Breast epithelium (tissue), 4 donors: Measurements from ENCODE around the gene SMARCAD1. TPM values are rescaled to one million over a fixed set of nuclear protein-coding genes. Genes with fewer than 3 reads are reported as not detected.

Source experiments
- DNase-seq, 2 donors: peaks; one replicate each; pipeline ENCODE4 v3.0.0-alpha.2; 2019; ENCODE audit warnings: low spot score in 2 of 2
- H3K27ac ChIP-seq, 2 donors: fragments of 200-600 bp; sonication (generic) in 1 of 2; one replicate each; pipeline ENCODE4 v1.5.1; 2016 to 2019; ENCODE audit warnings: mild to moderate bottlenecking in 1 of 2
- H3K27me3 ChIP-seq, 2 donors: fragments of 200-600 bp; sonication (generic) in 1 of 2; one replicate each; pipeline versions ENCODE4 v1.5.1 to v1.6.0; 2017 to 2019; ENCODE audit warnings: control low read depth in 1 of 2, mild to moderate bottlenecking in 1 of 2
- H3K36me3 ChIP-seq: fragments of 200-600 bp; one replicate; pipeline ENCODE4 v1.5.1; 2019
- H3K4me1 ChIP-seq, 2 donors: fragments of 200-600 bp; sonication (generic); one replicate each; pipeline ENCODE4 v1.5.1; 2016 to 2019; ENCODE audit warnings: control low read depth in 1 of 2
- H3K4me3 ChIP-seq, 3 donors: fragments of 200-600 bp; sonication (generic); 1 replicate in 2 of 3; 2 replicates in 1 of 3; pipeline ENCODE4 v1.5.1; 2016 to 2019; ENCODE audit warnings: mild to moderate bottlenecking in 3 of 3, moderate library complexity in 2 of 3
- H3K9me3 ChIP-seq, 2 donors: fragments of 200-600 bp; sonication (generic) in 1 of 2; one replicate each; pipeline ENCODE4 v1.5.1; 2016 to 2019; ENCODE audit warnings: control low read depth in 1 of 2
- POLR2A ChIP-seq: fragments of 450-650 bp; IDR thresholded peaks from one replicate; pipeline ENCODE4 v1.6.1; 2016; ENCODE audit warnings: antibody characterized with exemption, mild to moderate bottlenecking, moderate library complexity
- POLR2AphosphoS5 ChIP-seq, 3 donors: sonication (generic); formaldehyde crosslinking; IDR thresholded peaks; one replicate each; pipeline ENCODE4 v1.6.1; 2017; ENCODE audit warnings: antibody characterized with exemption in 3 of 3
- intact Hi-C: fragments of 100-400 bp; cut with DNase I; formaldehyde crosslinking; loops from one replicate; pipeline ENCODE4 v1.15.1; 2023; ENCODE audit warnings: low total_unique reads
- total RNA-seq, 3 donors: library from RNA; depleted of rRNA; stranded (reverse); fragments of >200 nt; gene quantifications; one replicate each; pipeline ENCODE4 v1.1.0, GENCODE V29; 2016
- TF ChIP-seq, protein P1 (sequence below), 3 donors: fragments of 450-650 bp; IDR thresholded peaks; one replicate each; pipeline ENCODE4 v1.5.1; 2016 to 2017; ENCODE audit warnings: antibody characterized with exemption in 3 of 3, mild to moderate bottlenecking in 3 of 3, moderate library complexity in 3 of 3

Gene SMARCAD1
- total RNA-seq, 3 donors from 2014 or later, result 18.4 to 41.4 (median 32.1) TPM

DNA sequence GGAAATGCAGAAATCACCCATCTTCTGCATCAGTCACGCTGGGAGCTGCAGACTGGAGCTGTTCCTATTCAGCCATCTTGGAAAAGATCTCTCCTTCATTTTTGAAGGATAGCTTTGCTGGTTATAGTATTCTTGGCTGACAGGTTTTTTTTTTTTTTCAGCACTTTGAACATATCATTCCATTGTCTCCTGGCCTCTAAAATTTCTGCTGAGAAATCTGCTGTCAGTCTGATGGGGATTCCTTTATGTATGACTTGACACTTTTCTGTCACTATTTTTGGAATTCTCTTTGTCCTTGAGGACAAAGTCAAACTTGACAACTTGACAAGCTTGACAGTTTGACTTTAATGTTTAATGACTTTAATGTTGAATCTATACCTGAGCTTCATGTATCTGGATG, 118.2 kb downstream of the SMARCAD1 start:
- no peak for TF ChIP-seq POLR2AphosphoS5 (IDR thresholded peaks at IDR 0.05)
- TF ChIP-seq, protein P1, sequence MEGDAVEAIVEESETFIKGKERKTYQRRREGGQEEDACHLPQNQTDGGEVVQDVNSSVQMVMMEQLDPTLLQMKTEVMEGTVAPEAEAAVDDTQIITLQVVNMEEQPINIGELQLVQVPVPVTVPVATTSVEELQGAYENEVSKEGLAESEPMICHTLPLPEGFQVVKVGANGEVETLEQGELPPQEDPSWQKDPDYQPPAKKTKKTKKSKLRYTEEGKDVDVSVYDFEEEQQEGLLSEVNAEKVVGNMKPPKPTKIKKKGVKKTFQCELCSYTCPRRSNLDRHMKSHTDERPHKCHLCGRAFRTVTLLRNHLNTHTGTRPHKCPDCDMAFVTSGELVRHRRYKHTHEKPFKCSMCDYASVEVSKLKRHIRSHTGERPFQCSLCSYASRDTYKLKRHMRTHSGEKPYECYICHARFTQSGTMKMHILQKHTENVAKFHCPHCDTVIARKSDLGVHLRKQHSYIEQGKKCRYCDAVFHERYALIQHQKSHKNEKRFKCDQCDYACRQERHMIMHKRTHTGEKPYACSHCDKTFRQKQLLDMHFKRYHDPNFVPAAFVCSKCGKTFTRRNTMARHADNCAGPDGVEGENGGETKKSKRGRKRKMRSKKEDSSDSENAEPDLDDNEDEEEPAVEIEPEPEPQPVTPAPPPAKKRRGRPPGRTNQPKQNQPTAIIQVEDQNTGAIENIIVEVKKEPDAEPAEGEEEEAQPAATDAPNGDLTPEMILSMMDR (IDR thresholded peaks at IDR 0.05), result no peak
- intact Hi-C loops, result no loop called here
- no peak overlapping the region for H3K27ac ChIP-seq

DNA sequence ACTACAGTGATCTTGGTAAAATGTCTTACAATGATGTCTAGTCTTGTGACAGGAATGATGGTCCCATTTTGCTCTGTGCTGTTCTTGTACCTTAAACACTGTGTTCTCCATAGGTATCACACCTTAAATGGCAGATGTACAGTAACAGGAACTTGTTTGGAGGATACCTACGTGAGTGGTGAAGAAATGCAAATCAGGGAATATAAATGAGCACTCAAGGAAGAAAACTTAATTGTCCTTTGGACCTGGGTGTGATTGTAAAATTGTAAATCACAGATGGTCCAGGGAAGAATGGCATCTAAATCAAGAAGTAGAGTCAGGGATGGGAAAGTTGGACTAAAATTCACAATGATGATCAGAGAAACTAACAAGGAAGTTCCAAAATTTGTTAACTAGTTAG, 122.3 kb downstream of the SMARCAD1 start:
- no peaks in the 10 kb centered on the region for H3K27me3 ChIP-seq
- H3K27ac ChIP-seq, result no peak overlapping the region
- intact Hi-C loops, result no loop called here
- DNase-seq, result no peak
- H3K4me3 ChIP-seq, result no peak overlapping the region
- peaks cover 20 to 24% of the 10 kb centered on the region in 2 donors for H3K9me3 ChIP-seq
- no peak for TF ChIP-seq POLR2AphosphoS5 (IDR thresholded peaks at IDR 0.05)
- TF ChIP-seq, protein P1 (IDR thresholded peaks at IDR 0.05), result no peak
- no peak for TF ChIP-seq POLR2A
- H3K4me1 ChIP-seq, result no peaks in the 10 kb centered on the region
- H3K36me3 ChIP-seq, result no peaks in the 10 kb centered on the region

More for the DNA sequence above, 118.2 kb downstream of the SMARCAD1 start:
- Histone ChIP-seq H3K4me1 (no peaks in the 10 kb centered on the region), H3K36me3 (no peaks in the 10 kb centered on the region), H3K9me3 (peaks cover 20 to 27% of the 10 kb centered on the region in 2 donors), H3K4me3 (no peak overlapping the region), H3K27me3 (no peaks in the 10 kb centered on the region)
- no peak for DNase-seq

DNA sequence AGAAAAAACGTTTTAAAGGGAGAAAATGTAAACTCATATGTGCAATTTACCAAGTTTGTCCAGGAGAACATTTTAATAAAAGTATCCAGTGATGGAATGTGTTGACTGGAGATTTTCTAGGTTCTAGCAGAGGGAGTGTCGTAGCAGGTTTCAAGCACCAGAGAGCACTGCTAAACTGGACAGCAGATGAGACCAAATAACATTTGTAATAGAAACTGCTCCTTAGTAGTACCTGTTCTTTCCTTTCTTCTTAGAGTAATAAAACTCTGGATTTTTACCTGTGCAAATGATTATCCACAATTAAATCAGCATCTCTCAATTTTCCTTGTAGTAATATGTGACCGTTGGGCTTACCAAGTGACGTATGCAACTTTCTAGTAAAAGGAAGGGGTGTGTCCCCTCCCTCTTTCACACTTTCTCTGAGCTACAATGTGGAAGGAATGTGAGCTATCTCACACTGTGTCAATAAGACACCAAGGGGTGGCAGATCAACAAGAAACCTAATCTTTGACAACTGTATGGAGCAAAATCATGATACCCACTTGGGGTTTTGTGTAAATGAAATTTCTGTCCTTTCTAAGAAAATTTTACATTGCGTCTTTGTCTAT, 125.4 kb downstream of the SMARCAD1 start:
- no peaks in the 10 kb centered on the region for H3K9me3 ChIP-seq
- no peak overlapping the region for H3K4me3 ChIP-seq
- H3K27ac ChIP-seq, result no peak overlapping the region
- no peaks in the 10 kb centered on the region for H3K4me1 ChIP-seq
- DNase-seq, result no peak
- H3K36me3 ChIP-seq, result no peaks in the 10 kb centered on the region
- intact Hi-C loops, result no loop called here
- no peaks in the 10 kb centered on the region for H3K27me3 ChIP-seq
- TF ChIP-seq POLR2A (no peak), POLR2AphosphoS5 (IDR thresholded peaks at IDR 0.05) (no peak)
- TF ChIP-seq, protein P1 (IDR thresholded peaks at IDR 0.05), result no peak

DNA sequence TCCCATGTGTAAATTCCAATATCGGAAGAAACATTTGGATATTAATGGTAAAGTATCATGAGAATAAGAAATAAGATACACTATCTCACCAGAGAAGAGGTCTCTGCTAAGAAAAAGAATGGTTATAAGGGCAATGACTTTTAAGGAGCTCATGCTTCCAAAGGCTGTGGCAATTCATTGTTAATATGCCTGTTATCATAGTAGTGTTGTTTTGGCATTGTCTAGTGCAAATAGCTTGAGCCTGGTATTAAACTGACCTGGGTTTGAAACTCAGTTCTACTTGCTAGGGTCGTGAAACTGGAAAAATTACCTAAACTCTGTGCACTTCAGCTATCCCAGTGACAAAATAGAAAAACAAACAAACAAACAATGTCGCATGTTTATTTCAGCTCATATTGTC, 126.2 kb downstream of the SMARCAD1 start:
- no peak for DNase-seq
- H3K27ac ChIP-seq, result no peak overlapping the region
- intact Hi-C loops, result no loop called here
- no peak overlapping the region for H3K4me3 ChIP-seq
- H3K27me3 ChIP-seq, result no peaks in the 10 kb centered on the region
- no peaks in the 10 kb centered on the region for H3K9me3 ChIP-seq
- H3K4me1 ChIP-seq, result no peaks in the 10 kb centered on the region
- H3K36me3 ChIP-seq, result no peaks in the 10 kb centered on the region
- no peak for TF ChIP-seq POLR2AphosphoS5 (IDR thresholded peaks at IDR 0.05)

DNA sequence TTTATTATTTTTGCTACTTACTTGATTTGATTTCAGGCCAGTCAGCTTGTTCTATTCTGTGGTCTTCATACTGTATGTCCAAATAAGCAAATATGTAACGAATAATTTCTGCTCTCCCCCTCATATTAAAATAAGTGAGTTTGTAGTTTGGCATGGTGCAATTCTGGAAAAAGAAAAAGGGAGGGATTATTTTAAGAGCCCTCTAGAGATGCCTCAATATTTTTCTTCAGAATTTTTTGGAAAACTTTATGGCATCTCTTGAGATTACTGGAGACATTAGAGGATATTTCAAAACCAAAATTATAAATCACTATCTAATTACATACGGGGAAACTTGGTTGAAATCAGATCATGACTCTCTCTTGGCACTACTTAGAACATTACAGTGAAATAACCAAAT, 126.8 kb downstream of the SMARCAD1 start:
- H3K9me3 ChIP-seq, result no peaks in the 10 kb centered on the region
- no peaks in the 10 kb centered on the region for H3K4me1 ChIP-seq
- H3K36me3 ChIP-seq, result no peaks in the 10 kb centered on the region
- intact Hi-C loops, result no loop called here
- DNase-seq, result no peak
- H3K27ac ChIP-seq, result no peak overlapping the region
- no peak overlapping the region for H3K4me3 ChIP-seq
- H3K27me3 ChIP-seq, result no peaks in the 10 kb centered on the region
- TF ChIP-seq POLR2A (no peak), POLR2AphosphoS5 (IDR thresholded peaks at IDR 0.05) (no peak)
- TF ChIP-seq, protein P1 (IDR thresholded peaks at IDR 0.05), result no peak

DNA sequence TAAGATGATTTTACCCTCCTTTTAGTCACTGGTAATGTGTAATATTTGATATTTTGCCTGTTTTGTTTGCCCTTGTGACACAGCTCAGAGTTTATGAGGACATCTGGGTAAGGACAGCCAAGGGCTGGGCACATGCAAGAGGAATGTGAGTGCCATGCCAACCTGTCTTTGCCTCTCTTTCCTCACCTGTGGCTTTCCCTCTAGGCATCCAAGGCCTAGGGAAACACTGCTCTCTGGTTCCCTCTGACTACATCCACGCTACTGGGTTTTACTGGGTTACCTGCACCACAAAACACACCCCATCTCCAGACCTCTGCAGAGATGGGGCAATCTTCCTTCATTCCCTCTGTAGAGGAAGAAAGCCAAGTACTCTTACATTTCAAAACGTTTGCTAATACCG, 127.3 kb downstream of the SMARCAD1 start:
- Histone ChIP-seq H3K4me1 (no peaks in the 10 kb centered on the region), H3K27ac (no peak overlapping the region), H3K27me3 (no peaks in the 10 kb centered on the region), H3K9me3 (no peaks in the 10 kb centered on the region), H3K36me3 (no peaks in the 10 kb centered on the region), H3K4me3 (no peak overlapping the region)
- TF ChIP-seq, protein P1 (IDR thresholded peaks at IDR 0.05), result no peak
- intact Hi-C loops, result no loop called here
- no peak for DNase-seq
